WERI-Rb-1 (cell line): Measurements from ENCODE around the gene ARHGAP29.

Experiments
- DNase-seq: peaks from one replicate; pipeline ENCODE4 v3.0.0-alpha.2; 2020
- H3K27ac ChIP-seq: fragments of 250-450 bp; sonication (Bioruptor Pico); 2 replicates; pipeline ENCODE4 v1.5.1; 2020; ENCODE audit warnings: mild to moderate bottlenecking, moderate library complexity
- H3K27me3 ChIP-seq: fragments of 250-450 bp; sonication (Bioruptor Pico); 2 replicates; pipeline ENCODE4 v1.5.1; 2021; ENCODE audit warnings: mild to moderate bottlenecking, low read depth, moderate library complexity; ENCODE audit not compliant: insufficient read depth, severe bottlenecking
- H3K36me3 ChIP-seq: fragments of 250-450 bp; sonication (Bioruptor Pico); 2 replicates; pipeline ENCODE4 v1.5.1; 2020; ENCODE audit warnings: mild to moderate bottlenecking, moderate library complexity
- H3K4me3 ChIP-seq: 2 replicates; pipeline ENCODE4 v1.5.1; 2011; ENCODE audit warnings: low read depth, mild to moderate bottlenecking, control low read depth, low read length
- H3K9me3 ChIP-seq: fragments of 250-450 bp; sonication (Bioruptor Pico); 2 replicates; pipeline ENCODE4 v1.5.1; 2021; ENCODE audit warnings: mild to moderate bottlenecking, moderate library complexity; ENCODE audit not compliant: severe bottlenecking
- CTCF ChIP-seq: IDR thresholded peaks from 2 replicates; pipeline ENCODE4 v1.5.1; 2011; ENCODE audit warnings: low read depth, mild to moderate bottlenecking, control low read depth, inconsistent platforms, low read length

The ARHGAP29 gene

DNA sequence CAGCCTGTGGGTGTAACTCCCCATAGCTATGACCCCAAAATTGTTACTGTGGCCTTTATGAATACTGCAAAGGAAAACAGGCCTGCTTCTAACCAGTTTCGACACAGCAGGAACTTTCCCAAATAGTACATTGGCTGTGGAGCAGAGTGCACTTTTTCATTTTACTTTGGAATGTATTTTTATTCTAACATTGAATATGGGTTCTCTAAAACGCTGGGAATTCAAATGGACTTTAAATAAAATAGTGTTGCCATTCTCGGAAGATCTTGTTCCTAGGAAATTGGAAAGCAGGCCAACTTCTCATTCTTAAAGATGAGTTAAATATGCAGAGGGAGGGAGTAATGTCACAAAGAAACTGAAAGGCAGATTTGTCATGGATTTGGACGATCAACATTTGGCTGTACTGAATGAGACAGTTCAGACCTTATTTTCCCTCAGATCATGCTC is 39.6 kb upstream of the ARHGAP29 start:
- Histone ChIP-seq H3K9me3 (no peaks in the 10 kb centered on the region), H3K4me3 (no peak overlapping the region), H3K36me3 (no peaks in the 10 kb centered on the region), H3K27ac (no peak overlapping the region), H3K27me3 (no peaks in the 10 kb centered on the region)
- TF ChIP-seq CTCF = no peak
- DNase-seq = no peak

- H3K27ac ChIP-seq = no peak overlapping the region
- no peaks in the 10 kb centered on the region for H3K36me3 ChIP-seq
- TF ChIP-seq CTCF = no peak
- no peak for DNase-seq
- H3K27me3 ChIP-seq = no peaks in the 10 kb centered on the region
- H3K9me3 ChIP-seq = no peaks in the 10 kb centered on the region
- H3K4me3 ChIP-seq = no peak overlapping the region
Measured at GRCh38 chr1:94275083-94275482, 37.7 kb upstream of the ARHGAP29 start.

GRCh38 chr1:94274561-94274960 is 37.2 kb upstream of the ARHGAP29 start:
- Histone ChIP-seq H3K4me3 (no peak overlapping the region), H3K9me3 (no peaks in the 10 kb centered on the region), H3K27me3 (no peaks in the 10 kb centered on the region), H3K36me3 (no peaks in the 10 kb centered on the region), H3K27ac (no peak overlapping the region)
- no peak for DNase-seq
- no peak for TF ChIP-seq CTCF

GRCh38 chr1:94273111-94273510 is 35.7 kb upstream of the ARHGAP29 start:
- DNase-seq = no peak
- Histone ChIP-seq H3K27ac (no peak overlapping the region), H3K4me3 (no peak overlapping the region), H3K9me3 (no peaks in the 10 kb centered on the region), H3K36me3 (no peaks in the 10 kb centered on the region), H3K27me3 (no peaks in the 10 kb centered on the region)
- no peak for TF ChIP-seq CTCF

- no peaks in the 10 kb centered on the region for H3K27me3 ChIP-seq
- no peaks in the 10 kb centered on the region for H3K9me3 ChIP-seq
- H3K4me3 ChIP-seq = no peak overlapping the region
- no peaks in the 10 kb centered on the region for H3K36me3 ChIP-seq
- no peak for TF ChIP-seq CTCF
- DNase-seq = no peak
- H3K27ac ChIP-seq = no peak overlapping the region
Measured at GRCh38 chr1:94272388-94272787, 35.0 kb upstream of the ARHGAP29 start.

DNA sequence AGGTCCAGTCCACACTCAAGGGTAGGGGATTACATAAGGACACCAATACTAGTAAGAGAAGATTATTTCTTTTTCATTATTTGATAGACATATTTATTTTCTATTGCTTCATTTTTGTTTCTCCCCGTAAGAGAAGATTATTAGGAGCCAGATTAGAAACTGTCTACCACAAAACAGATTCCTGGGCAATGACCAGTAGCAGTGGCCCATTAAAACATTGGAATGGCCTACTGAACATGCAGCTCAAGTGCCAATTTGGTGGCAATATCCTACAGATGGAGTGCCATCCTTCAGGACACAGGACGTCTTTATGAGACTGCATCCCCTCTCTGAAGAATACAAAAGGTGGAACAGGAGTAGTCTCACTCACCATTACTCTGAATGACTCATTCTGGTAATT is 34.0 kb upstream of the ARHGAP29 start:
- Histone ChIP-seq H3K4me3 (no peak overlapping the region), H3K27me3 (no peaks in the 10 kb centered on the region), H3K27ac (no peak overlapping the region), H3K9me3 (no peaks in the 10 kb centered on the region), H3K36me3 (no peaks in the 10 kb centered on the region)
- DNase-seq = no peak
- TF ChIP-seq CTCF = no peak
